Measurements from ENCODE around the gene LAMA5.
"Not testable (repeated sequence)": the region's sequence is repeated elsewhere in the genome, so short reads cannot be mapped to it uniquely, and the experiment has no call there.

Gene LAMA5

DNA sequence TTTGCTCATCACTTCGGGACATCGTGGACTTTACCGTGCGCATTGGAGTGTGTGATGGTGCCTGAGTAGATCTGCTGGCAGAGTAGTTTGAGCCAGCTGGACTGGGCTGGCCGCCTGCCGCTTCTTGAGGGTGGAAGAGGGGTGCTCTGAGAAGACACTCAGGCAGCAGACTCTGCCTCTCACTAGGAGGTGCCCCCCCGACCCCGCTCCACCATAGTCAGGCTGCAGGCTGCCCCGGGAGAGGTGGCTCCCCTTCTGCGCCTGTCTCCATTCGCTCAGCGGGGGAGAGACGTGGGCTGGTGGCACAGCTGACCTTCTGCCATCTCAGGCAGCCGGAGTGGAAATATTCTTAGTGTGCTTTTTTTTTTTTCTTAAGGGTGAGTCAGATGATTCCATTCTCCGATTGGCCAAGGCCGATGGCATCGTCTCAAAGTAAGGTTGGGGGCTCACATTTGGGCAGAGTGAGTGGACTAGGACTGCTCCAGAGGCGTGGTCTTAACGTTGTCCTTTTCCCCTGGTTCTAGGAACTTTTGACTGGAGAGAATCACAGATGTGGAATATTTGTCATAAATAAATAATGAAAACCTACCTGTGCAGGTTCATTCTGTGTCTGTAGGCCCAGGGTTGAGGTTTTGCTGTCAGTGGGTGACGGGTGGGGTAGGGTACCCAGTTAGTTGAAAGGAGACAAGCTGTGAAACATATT is 21.0 kb upstream of the LAMA5 start:
- DNase-seq, result no peak

DNA sequence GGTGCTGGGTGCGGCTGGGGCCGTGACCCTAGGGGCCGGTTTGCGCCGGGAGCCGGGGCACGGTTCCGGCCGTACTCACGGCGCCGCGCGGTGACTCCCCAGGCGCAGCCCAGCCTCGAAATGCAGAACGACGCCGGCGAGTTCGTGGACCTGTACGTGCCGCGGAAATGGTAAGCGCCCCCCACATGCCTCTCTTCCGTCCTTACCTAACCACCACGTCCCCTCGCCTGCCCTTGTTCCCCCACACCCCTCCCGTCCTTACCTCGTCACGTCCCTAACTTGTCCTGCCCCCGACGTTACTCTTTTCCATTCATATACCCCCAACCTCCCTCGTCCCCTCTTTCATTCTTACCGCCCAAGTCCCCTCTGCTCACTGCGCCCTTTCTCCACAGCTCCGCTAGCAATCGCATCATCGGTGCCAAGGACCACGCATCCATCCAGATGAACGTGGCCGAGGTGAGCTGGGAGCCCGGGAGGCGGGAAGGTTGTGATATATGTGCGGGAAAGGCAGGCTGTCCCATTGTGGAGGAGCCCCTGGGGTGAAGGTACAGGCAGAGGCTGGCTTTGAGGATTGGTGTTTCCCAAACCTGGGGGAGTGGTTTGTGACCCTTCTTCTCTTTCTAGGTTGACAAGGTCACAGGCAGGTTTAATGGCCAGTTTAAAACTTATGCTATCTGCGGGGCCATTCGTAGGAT is 20.3 kb upstream of the LAMA5 start:
- DNase-seq, result no peak

DNA sequence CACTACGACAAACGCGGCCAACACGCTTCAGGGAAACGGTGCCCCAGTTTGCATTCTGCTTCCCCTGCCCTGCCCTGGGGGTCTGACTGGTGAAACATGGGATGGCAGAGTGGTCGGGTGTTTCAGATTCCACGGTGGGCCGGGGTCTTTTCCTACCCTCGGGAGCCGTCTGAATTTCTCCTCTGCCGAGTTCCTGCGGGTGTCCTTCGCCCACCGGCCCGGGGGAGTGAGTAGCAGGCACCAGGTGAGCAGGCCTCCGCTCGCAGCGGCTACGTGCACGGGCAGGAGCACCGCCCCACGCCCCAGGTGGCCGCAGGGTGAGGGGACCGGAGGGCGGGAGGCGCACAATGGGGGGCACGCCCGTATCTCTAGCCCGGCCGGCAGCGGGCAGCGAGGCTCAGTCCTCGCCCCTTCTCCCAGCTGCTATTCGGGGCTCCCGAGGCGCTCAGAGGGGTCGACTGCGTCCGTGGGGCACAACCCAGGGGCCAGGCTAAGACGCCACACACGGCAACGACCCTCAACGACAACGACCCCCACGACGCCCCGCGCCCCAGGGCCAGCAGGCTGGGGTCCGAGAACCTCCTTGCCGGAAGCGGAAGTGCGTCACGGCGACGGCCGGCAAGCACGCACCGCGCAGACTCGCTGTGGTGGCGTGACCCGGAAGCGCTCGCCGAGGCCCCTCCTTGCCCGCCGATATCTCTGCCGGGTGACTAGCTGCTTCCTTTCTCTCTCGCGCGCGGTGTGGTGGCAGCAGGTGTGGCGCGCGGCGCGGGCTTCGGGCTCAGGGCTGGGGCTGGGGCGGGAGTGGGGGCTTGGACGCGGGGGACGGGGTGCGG is 19.5 kb upstream of the LAMA5 start, which contains the start of gene RPS21:
Gene RPS21, plus strand, starts transcription at position 721 of the 836 bp plus-strand sequence. CDS start 236 bp downstream, outside the sequence.
- DNase-seq, result peak; percentile 87

DNA sequence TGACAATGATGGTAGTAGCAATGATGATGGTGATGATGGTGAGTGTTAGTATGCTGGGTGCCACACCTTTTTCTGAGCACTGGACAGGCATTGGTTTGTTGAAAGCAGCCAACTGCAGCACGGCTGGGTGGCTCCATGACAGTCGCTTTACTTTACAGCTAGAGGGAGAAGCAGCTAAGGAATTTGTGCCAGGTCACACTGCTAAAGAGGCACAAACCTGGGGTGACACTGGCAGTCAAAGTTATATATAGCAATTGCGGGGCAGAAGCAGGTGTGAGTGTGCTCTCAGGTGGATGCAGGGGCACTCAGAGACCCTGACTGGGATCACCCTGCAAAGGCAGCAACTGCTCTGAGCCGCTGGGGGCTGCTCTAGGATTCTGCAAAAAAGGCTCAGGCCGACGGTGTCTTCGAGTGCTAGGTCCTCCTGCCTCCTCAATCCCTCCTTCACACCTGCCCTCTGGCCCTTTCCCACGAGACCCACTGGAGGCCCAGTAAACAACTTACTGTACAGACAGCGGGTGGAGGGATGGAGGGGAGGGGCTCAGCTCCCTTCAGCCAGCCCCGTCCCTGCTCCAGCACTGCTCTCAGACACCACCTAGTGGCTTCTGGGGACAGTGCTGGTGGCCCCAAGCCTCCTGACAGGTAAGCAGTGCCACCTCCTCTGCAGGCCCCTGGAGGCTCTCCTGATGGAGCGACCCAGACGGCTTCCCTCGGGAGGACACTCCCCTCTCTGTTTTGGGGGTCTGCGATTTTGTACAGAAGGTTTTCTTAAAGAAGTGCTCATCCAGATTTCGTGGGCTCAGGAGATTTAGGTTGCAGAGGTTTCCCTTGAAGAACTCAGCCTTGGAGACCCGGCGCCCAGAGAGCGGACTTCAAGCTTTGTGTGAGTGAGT is 15.4 kb upstream of the LAMA5 start:
- peak; percentile 60 for DNase-seq

DNA sequence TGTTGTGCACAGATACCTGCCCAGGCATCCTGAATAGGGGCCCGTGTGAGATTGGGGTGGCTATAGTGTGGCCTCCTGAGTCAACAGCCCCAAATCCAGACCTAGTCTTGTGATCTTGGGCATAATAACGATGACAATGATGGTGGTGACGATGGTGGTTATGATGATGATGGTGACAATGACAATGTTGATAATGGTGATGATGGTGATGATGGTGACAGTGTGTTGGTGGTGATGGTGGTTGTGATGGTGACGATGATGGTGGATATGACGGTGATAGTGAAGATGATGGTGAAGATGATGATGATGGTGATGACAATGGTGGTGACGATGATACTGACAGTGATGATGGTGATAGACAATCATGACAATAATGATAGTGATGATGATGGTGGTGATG is 14.7 kb upstream of the LAMA5 start:
- DNase-seq, result no peak

DNA sequence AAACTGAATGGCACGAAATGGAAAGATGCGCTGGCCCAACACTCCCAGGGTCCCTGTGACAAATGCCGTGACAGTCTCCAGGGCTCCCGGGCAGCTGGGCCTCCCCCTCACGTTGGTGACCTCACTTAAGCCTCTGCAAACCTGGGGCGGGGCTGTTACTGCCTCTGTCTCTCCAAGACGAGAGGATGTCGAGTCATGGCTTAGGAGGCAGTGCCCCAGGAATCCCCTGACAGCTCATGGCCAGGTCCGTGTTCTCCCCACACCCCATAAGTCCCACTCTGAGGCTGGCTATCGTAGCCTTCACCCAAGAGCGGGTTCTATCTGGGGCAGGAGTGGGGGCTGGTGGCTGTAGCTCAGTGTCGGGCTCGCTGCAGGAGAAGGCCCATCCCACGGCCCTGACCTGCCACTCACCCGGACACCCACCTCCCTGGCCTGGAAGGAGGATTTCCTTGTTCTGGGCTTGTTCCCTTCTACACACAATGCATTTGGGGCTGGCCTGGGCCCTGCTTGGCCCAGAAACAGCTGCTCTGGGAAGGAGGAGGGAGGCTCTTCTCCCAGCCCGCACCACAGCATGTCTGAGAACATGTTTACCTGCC is 14.2 kb upstream of the LAMA5 start:
- DNase-seq, result peak; percentile 54

DNA sequence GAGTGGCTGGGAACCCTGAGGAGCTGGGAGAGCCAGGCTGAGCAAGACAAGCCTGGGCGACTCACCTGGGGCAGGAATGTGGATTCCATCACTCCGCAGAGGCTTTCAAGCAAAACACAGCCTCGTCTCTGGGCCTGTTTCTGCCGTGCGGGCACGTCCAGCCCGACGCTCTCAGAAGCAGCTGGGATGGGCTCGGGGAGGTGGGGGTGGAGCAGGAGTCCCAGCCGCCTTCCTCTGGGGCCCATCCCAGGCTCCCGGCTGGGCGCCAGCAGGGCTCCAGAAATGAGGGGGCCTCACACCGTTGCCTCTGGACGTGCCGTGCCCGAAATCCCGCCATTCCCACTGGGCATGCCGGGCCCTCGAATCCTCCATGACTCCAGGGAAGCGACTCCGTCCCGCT is 11.1 kb upstream of the LAMA5 start:
- no peak for DNase-seq

DNA sequence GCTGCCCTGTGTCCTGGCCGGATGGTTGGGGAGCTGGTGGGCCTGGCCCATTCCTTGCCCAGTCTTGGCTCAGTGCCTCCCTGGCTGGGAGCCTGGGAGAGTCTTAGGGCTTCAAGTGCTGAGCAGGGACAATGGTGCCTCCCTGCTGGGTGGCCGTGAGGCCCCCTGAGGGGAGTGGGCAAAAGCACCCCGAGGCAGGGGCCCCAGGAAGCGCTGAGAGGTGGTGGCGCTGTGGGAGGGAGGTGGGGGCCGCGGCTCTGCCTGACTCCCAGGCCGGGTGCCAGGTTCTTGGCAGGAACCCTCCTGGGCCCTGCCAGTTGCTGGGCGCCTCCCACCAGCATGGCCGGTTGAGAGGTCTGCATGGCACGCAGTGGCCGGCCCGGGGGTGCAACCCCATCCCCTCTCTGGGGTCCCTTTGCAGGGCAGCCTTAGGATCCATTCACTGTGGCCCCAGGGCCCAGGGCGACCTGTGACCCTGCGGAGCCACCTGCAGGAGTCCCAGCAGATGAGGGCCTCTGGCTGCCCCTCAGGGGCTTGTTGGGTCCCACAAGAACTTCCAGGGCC is 10.6 kb upstream of the LAMA5 start:
- no peak for DNase-seq

DNA sequence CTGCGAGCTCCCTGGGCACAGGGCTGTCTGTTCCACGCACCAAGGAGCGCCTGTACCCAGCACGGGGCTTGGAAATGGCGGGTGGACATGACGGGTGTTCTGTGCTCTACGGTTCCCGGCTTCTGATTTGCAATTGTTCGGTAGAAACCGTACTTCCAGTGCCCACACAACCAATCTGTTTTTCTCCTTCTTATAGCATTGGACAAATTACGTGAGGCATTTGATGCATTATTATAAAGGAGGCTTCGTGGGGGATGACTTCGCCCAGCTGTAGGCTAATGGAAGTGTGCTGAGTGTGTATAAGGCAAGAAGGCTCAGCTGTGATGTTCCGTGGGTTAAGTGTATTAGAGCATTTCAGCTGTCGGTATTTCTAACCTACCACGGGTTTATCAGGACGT is 10.0 kb upstream of the LAMA5 start:
- no peak for DNase-seq

DNA sequence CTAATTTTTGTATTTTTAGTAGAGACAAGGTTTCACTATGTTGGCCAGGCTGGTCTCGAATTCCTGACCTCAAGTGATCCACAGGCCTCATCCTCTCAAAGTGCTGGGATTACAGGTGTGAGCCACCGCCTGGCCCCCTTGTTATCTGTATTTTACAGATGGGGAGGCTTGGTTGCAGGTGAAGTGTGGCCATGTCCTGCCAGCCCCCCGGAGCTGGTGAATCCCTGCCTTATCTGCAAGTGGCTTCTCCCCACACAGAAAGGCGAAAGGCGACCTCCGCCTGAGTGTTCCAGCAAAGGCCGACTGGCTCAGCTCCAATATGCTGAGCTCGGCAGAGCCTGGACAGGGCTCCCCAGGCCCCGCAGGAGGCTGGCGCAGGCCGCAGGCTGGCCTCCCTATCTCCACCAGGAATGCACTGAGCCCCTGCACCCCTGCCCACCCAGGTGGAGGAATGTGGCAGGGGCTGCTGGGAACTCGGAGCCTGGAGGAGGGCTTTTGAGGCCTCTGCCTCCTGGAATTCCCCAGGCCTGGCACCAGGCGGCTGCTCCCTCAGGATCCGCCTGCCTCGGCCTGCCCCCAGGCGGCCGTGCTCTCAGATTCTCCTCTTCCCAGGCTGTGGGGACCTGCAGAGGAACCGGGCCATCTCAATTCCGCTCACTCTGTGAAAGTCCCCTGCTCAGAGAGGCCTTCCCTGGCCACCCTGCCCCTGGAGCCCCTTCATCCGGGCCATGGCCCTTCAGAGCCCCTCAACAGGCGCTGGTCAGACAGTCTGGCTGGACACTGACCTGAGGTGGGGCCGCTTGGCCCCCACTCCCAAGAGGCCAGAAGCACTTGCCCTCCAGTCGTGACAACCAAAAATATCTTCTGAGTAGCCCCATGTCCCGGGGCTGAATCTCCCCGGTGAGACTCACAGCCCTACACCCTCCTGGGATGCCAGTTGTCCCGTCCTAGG is 9.3 kb upstream of the LAMA5 start:
- DNase-seq, result peak; percentile 45

DNA sequence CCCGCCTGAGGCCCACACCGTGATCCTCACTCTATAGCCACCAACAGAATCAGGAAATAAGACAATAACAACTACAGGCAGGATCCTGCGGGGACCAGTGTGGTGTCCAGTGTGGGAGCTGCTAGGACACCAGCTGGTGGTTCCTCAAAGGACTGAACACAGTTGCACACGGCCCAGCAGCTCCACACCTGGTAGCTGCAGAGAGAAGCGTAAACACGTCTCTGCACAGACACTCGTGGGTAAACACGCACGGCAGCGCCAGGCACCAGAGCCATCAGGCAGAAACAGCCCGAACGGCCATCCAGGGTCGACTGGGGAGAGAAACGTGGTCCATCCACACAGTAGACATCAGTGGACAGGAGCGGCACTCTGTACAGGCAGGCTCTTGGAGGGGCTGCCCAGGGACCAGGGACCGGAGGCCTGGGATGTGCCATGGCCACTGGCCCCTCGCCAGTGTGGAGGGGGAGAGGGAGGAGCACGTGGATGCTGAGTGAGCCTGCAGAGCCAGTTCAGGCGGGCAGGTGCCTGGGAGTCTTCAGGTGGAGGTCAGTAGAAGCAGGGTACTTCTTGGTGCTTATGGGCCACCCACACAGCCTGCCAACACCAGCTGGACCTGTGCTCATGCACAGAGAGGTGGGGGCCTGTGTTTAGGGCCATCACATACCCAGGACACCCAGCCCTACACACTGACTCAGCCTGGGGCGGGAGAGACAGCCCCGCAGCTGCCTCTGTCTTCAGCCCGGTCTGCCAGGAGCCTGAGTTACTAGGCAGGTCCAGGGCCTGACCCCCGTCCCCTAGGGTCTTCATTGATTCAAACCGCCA is 7.4 kb upstream of the LAMA5 start:
- DNase-seq, result no peak

DNA sequence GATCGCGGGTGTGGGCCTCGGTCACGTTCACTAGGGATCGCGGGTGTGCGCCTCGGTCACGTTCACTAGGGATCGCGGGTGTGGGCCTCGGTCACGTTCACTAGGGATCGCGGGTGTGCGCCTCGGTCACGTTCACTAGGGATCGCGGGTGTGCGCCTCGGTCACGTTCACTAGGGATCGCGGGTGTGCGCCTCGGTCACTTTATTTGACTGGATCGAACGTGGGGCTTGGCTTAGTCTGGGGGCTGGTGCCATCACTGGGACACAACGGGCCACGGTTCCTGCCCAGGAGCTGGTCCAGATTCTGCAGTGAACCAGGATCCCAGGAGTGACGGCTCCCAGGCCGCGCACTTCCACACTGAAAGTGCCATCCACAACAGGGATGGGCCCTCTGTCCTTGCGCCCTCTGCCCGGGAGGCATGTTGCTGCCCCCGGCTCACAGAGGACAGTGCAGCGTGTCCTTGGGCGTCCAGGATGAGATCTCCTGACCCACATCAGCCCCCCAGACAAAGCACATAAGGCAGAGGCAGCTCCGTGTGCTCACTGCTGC is 6.6 kb upstream of the LAMA5 start:
- DNase-seq, result not testable (repeated sequence)

DNA sequence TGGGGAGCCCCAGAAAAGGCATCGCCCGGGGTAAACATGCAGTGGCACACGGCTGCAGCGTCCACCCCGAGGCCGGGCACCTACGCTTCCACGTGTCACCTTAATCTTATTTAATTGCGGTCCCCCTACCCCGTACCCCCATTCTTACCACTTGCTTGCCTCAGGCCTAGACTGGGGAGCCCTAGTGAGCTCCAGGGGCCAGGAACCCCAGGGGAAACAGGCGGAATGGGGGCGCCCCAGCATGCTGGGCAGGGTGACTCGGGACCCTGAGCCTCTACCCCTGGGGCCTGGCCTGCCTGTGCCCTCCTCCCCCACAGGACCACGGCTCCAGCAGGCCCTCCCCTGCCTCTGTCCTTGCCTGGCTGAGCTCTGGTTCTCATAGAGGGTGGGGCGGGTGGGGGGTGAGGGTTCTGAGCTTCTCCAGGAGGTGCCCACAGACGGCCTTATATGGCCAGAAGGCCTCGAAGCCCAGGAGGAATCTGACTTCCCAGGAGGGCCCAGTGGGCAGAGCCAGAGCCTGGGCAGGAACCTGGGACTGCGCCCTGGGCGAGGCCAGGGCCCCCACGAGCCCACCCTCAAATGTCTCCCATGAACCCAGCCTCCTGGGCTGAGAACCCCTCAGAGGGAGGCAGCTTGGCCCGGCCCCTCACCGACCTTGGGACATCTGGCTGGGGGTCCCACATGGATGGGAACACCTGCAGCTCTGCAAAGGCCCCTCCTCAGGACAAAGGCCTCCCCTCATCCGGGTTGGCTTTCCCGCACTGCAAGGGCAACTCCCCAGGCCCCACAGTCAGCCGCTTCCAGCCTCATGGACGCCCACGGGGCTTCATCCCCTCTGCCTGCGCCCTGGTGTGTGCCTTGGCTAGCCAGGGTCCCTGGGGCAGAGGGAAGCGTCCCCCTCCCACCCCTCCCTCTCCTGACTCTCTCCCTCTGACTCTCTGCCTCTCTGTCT is 5.2 kb upstream of the LAMA5 start:
- DNase-seq, result no peak

DNA sequence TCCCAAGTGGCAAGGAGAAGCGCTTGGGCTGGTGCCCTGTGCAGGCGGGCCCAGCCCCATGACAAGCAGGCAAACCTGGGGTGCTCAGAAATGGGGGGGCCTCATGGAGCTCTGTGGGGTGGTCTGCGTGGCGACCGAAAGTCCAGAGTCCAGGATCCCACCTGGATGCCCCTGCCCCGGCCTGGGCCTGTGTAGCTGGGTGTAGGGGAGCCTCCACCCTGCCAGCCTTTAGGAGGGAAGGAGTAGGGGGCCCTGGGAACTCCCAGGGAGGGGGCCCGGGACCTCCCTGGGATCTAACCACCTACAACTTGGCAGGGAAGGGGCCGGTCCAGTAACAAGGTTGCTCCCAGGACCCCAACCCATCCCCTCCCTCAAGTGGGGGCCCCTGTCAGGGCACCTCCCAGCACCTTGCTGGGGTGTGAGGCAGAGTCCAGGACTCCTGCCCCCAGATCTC is 4.5 kb upstream of the LAMA5 start:
- DNase-seq, result no peak

DNA sequence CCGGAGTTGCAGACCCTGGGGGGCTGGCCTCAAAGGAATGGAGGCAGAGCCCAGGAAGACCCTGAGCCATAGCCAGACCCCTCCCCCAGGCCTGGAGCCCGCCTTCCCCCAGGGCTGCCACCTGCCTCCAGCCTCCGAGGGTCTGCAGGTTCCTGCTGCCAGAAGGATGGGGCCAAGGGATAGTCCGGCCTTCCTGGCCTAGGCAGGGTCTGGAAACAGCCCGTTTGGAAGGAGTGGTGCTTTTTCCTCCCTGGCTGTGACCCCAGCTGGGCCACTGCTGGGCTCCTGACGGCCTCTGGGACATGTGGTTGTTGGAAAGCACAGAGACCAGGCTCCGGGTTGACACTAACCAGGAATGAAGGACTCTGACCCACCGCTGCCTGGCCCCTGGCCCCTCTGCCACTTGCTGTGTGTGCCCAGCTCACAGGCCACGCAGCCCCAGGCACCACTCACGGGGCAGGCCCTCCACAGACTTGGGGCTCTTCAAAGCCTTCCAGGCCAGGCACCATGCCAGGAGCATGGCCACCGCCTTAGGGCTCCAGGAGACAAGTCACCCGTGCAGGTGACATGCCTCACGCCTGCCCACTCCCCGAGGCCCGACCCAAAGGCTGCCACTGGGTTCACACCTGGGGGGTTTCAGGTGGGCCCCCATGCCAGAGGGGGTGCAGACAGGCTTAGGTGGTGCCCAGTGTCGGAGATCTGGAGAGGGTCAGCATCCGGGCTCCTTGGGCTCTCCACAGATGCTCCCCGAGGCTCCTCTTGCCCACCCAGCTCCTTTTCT is 3.9 kb upstream of the LAMA5 start:
- no peak for DNase-seq

DNA sequence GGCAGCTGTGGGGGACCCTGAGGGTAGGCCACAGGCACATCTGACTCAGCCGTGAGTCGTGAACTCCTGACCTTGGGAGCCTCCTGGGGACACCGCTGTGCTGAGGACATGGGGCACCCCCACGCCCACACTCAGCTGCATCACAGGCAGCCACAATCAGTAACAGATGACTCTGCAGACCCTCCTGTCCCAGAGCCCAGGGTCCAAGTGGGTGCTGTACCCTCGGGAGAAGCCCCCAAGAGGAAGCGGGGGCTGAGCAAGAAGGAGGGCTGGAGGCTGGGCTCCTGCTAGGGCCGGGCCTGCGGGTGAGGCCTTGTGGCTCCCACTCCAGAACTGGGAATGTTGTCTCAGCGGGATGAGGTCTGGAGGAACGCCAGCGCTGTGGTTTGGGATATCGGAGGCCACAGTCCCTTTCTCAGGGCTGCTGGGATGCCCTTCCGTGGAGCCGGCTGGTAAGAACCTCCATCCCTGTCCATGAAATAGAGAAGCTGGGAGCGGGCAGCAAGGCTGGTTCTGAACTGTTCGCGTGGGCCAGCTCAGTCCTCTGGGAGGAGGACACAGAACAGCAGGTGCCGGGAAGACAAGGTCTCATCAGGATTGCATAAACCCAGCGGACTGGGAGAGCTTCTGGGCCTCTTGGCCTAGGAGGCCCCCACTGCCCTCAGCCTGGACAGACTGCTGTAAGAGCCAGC is 3.1 kb upstream of the LAMA5 start:
- peak; percentile 89 for DNase-seq

DNA sequence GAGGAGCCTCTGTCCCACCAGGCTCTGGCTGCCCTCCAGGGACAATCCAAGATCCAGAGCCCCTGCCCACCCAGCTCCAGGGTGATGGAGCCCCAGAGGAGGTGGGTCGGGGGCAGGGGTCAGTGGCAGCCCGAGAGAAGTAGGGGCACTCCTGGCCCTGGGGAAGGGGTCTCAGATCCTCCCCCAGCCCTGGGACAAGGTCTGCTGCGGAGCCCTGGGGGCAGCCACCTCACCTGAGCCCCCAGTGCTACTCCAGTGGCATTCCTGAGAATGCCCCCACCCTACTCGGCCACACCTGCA is 2.7 kb upstream of the LAMA5 start:
- no peak for DNase-seq
